ENCODE measurements around the gene CCK.
A peak's percentile ranks its signal among the peaks of the same experiment; 100 is the strongest.

CCK gene

DNA sequence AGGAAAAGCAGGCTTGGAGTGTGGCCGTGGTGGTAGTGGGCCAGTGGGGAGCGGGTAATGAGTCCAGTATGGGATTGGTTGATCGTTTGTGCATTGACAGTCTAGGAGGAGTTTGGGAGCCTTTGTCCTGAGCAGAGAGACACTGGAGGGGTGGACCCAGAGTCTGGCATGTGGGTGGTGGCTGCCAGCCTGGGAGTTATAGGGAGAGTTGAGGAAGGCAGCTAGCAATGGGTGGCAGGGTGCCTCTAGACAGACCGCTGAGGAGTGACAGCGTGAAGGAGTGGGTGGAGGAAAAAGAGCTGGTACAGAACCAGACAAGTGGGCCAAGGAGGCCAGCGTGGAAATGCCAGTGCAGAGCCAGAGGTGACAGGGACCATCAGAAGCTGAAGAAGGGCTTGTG lies 1.9 kb upstream of the CCK start:
- no peak for DNase-seq (ENCODE audit: low spot score)

GRCh38 chr3:42265059-42265991 lies 660 bp downstream of the CCK start:
- no peak for DNase-seq (ENCODE audit: low spot score)

DNA sequence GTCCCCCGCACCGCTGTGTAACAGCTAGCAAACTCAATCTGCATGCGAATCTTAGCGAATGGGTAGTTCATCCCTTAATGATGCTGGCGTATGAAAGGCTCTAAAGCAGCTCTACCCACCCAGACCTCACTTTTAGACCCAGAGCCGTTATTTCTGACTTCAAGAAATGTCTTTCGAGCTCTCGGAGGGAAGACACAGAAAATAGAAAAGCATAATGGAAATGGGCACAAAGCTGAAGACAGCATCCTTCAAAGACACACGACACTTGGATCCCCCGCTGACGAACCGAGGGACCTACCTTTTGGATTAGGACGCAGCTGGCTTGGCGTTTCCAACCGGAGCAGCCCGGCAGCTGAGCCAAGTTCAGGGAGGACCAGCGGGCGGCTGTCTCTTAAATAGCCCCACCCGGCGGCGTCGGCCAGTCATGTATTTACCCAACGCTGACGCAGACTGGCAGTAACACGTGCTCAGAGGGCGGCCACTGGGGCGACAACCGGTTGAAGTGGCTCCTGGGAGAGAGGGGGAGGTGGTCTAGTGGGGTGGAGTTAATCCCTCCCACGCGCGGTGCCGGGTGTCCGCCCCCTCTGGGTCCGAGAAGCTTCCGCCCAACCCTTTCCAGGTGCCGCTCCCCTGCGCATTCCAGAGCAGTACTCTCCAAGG lies 1.5 kb downstream of the CCK start:
- no peak for DNase-seq (ENCODE audit: low spot score)

- no peak for DNase-seq (ENCODE audit: low spot score)
Observed at GRCh38 chr3:42263354-42264346, 2.3 kb downstream of the CCK start.

DNA sequence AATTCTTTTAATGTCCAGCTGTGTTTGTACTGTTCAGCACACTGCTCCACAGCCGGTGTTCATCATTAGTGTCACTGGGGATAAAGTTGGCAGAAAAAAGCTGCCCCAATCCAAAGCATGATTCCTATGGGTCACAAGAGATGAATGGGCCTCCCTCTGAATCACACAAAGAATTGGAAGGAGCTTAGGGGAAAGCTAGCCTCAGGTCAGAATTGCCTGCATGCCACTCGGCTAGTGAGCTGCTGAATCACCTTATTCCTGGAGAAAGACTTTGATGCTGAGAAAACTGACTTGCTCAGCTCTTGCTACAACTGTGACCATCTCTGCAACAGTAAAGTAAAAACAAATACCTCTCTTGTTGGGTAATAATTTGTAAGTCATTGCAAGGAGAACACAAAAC lies 3.5 kb downstream of the CCK start:
- DNase-seq (ENCODE audit: low spot score) = peak; percentile 20

DNA sequence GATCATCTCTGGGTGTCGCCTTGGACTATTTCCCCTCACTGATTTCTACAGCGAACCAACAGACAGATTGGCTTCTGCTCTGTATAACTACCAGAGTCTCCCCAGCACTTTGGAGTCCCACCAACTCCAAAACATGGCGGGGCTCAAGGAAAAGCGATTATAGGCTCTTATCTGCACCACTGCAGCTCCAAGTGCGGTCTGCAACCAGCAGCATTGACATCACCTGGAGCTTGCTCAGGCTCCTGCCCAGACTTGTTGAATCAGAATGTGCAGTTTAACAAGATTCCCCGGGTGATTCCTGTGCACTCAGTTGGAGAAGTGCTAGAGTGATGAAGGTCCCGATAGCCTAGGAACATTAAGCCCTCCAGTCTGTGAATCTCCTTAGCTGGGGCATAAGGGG lies 9.0 kb downstream of the CCK start:
- no peak for DNase-seq (ENCODE audit: low spot score)

DNA sequence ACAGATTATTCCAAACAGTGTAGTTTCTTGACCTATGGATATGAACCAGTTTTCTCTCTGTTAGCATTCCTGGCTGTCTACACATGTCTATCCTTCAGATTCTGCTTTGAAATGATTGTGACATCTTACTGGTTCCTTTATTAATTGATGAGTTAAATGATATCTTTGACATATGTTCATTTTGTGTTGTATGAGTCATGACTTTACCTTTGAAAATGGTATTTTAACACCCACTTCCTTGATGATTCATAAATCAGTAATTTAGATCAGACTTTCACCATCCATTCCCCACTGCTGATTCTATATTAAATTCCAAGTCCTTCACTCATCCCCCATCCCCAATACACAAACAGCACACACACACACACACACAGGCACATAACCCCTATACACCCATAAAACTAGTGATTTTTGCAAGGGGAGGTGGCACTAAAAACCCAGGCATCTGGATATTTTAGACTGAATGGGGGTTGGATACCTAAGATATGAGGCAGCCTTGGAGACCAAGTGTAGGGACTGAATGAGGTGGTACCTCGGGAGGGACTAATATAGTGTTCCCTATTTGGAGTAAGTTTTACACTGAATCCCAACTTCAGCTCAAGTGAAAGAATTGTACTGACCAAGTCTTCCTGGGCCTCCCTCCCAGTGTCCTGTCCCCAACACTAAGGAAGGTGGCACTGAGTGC lies 9.7 kb downstream of the CCK start:
- peak; percentile 22 for DNase-seq (ENCODE audit: low spot score)

- no peak for DNase-seq (ENCODE audit: low spot score)
Observed at GRCh38 chr3:42254566-42254965, 11.4 kb downstream of the CCK start.

DNA sequence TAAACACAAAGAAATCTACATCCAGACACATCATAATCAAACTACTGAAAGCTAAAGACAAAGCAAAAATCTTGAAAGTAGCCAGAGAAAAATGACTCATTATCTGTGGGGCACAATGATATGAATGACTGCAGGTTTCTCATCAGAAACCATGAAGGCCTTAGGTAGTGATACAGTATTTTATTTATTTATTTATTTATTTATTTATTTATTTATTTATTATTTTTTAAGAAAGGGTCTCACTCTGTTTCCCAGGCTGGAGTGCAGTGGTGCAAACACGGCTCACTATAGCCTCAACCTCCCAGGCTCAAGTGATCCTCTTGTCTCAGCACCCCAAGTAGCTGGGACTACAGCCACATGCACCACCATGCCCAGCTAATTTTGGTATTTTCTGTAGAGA lies 15.2 kb downstream of the CCK start:
- no peak for DNase-seq (ENCODE audit: low spot score)

DNA sequence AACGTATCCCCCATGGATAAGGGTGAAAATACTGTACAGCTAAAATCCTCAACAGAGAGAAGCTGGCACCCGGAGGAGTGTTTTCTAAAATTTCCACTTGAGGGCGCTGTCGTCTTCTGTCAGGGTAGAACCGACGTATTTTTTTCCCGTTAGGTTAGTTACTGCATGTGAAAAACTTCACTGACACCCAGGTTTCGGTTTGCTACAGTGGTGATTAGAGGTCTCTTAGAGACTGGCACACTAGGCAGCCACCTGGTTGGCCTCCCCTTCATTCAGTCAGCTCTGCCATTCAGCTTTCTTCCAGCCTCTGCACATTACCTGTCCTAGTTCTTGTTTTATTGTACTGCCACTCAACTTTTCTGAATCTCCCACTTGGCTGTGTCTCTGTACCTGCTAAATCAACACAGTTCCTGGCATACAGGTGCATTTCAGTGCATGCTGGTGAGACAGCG lies 18.4 kb downstream of the CCK start:
- peak; percentile 56 for DNase-seq (ENCODE audit: low spot score)

- no peak for DNase-seq (ENCODE audit: low spot score)
Observed at GRCh38 chr3:42246091-42246490, 19.9 kb downstream of the CCK start.

DNA sequence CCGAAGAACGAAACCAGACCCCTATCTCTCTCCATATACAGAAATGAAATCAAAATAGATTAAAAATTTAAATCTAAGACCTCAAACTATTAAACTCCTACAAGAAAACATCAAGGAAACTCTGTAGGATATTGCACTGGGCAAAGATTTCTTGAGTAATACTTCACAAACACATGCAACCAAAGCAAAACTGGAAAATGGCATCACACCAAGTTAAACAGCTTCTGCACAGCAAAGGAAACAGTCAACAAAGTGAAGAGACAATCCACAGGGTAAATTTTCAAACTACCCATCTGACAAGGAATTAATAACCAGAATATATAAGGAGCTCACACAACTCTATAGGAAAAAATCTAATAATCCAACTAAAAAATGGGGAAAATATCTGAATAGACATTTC lies 29.4 kb downstream of the CCK start:
- DNase-seq (ENCODE audit: low spot score) = no peak

GRCh38 chr3:42235532-42235931 lies 30.5 kb downstream of the CCK start:
- no peak for DNase-seq (ENCODE audit: low spot score)

DNA sequence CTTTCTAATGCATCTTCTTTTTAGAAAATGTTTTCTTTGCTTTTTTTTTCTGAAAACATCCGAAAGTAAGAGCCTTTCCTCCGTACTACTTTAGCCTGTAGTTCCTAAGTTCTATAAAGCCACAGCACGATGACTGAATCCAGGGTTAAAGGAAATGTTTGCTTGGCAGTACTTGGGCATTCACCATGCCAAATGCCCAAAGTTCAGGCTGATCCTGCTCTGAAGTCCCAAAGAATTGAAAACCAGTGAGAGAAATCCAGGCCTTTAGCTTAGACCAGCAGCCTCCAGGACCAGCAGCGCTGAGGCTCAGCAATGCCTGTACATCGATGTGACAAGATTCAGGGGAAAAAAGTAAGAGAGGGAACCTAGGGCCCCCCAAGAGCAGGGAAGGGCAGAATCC lies 35.1 kb downstream of the CCK start:
- DNase-seq (ENCODE audit: low spot score) = no peak

DNA sequence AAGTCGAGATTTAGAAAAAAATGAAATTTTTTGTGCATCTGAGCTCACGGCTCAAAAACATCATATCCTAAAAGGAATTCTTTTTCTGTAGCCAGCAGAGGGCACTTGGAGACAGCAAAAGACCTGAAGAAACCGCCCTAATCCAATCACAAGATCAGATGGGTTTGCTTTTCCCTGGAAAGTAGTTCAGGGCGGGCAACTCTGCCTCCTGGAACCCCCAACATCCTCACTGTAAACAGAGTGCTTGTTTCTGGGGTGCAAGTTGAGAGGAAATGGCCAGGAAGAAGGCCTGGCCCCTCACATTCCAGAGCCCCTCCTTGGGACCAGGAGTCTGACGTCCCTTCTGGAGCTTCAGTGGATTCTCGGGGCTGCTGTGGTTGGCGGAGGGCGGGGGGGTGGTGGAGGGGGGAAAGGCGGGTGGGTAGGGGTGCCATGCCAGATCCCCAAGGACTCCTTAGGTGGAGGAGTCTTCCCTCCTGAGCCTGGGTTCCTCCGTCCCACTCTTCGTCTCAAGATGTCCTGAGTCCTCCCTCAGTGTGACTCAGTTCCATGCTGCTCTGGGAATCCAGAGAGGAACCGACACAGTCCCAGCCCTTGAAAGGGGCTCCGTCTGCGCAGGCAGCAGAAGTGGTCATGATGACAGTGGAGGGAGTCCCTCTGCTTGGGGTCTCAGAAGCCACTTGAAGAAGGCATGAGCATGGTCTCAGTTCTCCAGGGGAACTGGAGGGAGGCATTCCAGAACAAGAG lies 35.9 kb downstream of the CCK start:
- peak; percentile 66 for DNase-seq (ENCODE audit: low spot score)

- DNase-seq (ENCODE audit: low spot score) = no peak
Observed at GRCh38 chr3:42229266-42229941, 36.6 kb downstream of the CCK start.

GRCh38 chr3:42228796-42229195 lies 37.2 kb downstream of the CCK start:
- DNase-seq (ENCODE audit: low spot score) = peak; percentile 5

GRCh38 chr3:42226470-42227425 lies 39.2 kb downstream of the CCK start:
- DNase-seq (ENCODE audit: low spot score) = peak; percentile 38
